Stomach (tissue), 4 donors: ENCODE data around the gene PADI3.

Source experiments
- CTCF ChIP-seq, 7 experiments: fragments of 450-650 bp in 4 of 7; fragments of 200-600 bp in 3 of 7; sonication (generic) in 3 of 7; IDR thresholded peaks; one replicate each; pipeline ENCODE4 v1.5.1; 2016 to 2019; ENCODE audit warnings: antibody characterized with exemption in 7 of 7, control low read depth in 2 of 7, mild to moderate bottlenecking in 1 of 7
- EP300 ChIP-seq: sonication (generic); formaldehyde crosslinking; IDR thresholded peaks from one replicate; pipeline ENCODE4 v1.6.1; 2017; ENCODE audit warnings: antibody characterized with exemption
- POLR2A ChIP-seq, 4 donors: fragments of 450-650 bp; IDR thresholded peaks; one replicate each; pipeline ENCODE4 v1.6.1; 2016; ENCODE audit warnings: antibody characterized with exemption in 4 of 4, control low read depth in 2 of 4, mild to moderate bottlenecking in 1 of 4, moderate library complexity in 1 of 4
- POLR2AphosphoS5 ChIP-seq, 3 donors: sonication (generic); formaldehyde crosslinking; IDR thresholded peaks; one replicate each; pipeline ENCODE4 v1.6.1; 2016; ENCODE audit warnings: antibody characterized with exemption in 3 of 3

GRCh38 chr1:17264470-17264869 is 15.6 kb downstream of the PADI3 start:
- TF ChIP-seq POLR2AphosphoS5 (IDR thresholded peaks at IDR 0.05): no peak
- no peak for TF ChIP-seq CTCF (IDR thresholded peaks at IDR 0.05)
- TF ChIP-seq POLR2A (IDR thresholded peaks at IDR 0.05): no peak
- TF ChIP-seq EP300: no peak
